ENCODE measurements around the gene RTKN2.

Gene RTKN2

DNA sequence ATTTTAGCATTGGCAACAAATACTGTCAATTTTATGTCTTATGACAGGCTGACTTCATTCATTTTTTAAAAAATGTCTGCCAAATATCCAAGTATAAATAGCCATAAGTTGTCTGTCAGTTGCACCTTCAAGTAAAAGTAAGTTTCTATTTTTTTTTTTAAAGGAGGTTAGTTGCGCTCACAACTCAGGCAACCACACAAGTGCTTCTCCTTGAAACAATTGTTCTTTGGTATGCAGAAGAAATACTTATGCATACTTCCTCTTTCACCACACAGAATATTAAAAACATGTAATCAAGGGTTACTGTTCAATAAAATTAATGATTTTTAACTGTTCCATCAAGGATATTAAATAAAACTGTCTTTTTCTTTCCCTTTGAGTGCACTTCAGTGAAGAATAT lies 97.9 kb downstream of the RTKN2 start:
- no peak for DNase-seq

DNA sequence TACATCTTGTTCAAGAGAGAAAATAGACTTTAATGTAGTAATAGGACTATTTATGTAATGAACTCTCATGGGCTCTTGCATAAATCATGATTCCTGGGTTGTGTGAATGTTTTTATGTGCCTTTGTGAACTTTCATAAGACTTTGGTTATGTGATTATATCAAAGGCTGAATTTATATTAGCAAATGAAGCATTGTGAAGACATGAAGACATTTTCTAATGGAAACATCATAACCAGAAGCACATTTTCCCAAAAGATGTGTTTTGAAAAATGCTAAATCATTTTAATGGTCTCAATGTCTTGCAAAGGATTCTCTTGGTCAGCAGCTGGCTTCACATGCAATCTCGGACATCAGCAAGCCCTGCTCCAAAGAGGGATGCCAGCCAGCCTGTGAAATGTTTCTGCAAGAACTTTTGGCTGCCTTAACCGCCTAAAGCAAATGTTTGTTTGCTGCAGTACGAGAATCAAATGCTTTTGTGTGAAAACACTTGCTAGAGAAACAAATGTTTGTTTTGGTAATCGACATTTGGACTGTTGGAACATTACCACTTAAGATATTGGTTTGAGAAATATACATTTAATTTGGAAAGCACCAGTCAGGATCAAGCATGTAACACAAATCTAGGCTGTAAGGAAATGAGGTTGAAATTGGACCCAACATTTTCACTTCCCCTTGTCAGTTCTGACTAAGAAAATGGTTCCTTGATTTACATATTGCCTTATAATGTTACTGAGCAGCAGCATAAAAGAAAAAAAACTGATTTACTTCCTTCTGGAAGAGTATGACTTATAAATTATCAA lies 102.1 kb downstream of the RTKN2 start:
- DNase-seq = no peak

DNA sequence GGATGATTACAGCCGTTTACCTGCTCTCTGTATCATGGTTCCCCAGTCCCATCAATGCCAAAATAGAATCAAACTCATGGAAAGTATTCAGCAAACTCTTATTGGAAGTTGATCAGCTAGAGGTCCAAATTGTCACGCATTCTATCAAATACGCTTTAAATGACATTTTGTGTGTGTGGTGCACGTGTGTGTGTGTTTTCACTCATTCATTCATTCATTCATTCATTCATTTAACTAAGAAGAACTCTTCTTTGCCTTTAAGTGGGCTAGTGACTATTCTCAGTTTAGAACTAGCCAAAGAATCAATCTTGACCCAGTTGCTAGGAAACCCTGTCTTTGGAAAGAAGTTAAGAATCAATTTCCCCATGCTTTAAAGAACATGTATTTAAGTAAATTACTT lies 102.8 kb downstream of the RTKN2 start:
- DNase-seq = no peak

DNA sequence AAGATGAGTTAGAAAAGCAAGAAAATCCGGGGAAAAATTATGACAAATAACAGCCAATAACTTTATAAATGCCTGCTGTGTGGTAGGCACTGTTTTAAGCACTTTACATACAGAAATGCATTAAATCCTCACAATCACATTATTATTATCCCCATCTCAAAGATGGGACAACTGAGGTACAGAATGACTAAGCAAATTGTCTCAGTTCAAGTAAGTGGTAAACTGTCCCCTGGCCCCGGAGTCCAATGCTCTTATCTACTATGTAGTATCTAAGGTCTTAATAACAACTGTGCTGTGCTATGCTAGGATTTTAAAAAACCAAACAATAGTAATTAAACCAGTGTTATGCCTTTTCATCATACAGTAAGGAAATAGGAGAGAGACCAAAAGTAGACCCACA lies 105.6 kb downstream of the RTKN2 start:
- DNase-seq = no peak

DNA sequence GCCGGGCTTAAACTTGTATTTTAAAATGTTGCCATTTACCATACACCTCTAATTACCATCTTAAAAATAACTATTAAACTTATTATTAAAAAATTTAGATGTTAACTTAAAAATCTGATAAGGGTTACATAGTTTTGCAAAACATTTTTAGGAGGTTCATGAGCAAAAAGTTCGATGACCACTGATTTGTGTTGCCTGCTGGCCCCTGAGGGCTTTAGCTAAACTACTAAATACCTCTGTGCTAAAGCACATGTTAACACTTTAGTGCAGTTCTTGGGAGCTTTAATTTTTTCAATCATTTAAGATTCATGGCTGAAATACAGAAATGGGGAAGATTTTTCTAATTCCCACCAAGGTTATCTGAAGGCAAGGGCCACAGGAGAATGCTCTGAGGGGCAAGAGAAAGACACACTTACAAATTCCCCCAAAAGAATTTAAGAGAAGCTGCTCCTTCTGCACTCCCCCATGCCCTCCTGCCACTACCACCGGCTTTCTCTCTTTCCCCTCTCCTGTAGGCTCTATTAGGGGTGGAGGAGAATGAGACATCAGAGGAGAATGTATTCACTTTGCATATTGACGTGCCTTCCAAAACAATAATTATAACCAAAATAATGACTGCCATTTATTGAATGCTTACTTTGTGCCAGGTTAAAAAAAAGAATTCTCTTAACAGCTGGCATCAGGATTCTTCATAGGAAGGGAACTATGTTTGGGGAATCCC lies 106.2 kb downstream of the RTKN2 start:
- DNase-seq = no peak

DNA sequence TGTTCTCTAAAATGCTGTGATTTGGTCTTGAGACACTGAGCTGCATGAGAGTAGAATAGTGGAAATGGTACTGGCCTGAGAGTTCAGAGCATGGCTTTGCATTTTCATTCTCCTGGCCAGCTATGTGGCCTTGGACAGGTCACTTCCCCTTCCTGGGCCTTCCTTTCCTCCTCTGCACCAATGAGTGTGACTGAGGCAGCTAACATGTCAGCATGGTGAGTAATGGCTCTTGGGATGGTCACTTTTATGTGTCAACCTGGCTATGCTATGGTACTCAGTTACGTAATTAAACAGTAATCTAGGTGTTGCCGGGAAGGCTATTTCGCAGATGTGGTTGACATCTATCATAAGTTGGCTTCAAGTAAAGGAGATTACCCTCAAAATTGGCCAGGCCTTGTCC lies 109.3 kb downstream of the RTKN2 start:
- DNase-seq = no peak

DNA sequence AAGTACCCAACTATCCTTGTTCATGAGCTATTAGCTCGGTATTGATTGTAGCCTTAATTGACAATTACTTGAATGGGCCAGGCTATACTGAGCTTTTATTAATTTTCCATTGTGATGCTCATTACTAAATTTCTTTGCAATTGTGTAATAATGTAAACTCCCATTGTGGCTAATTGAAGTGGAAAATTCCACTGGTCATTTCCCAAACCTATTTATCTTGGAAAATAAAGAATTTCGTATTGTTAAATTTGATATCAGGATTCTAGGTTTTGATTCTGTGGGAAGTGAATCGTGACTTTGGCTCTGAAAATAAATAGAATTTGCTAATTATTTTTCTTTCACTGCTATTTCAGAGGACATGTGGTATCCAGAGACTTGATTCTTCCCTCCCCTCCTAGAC lies 111.0 kb downstream of the RTKN2 start:
- no peak for DNase-seq

DNA sequence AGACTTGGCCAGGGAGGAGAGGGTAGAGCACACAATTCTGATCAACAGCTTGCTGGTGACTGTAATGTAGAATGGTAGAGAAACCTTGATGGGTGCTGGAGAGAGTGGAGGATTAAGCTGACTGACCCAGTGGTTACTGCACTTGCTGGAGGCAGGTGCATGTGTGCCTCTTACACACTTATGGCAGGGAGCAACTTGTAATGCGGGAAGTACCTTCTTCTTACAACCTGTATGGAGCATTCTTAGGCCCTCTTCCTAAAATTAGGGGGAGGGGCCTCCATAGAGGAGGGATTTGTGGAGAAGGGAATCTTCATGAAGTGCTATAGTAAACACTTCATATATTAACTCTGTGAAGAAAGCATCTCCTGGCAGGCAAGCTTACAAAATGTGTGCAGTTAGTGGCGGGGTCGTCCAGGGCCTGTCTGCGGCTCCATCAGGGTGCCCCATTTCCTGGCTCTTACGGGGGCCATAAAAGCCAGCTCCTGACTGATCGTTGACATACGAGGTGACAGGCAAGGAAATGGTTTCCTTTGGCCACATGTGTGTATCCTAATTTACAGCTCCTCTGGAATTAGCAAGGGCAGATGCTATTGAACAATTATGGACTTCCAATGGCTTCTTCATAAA lies 113.5 kb downstream of the RTKN2 start:
- no peak for DNase-seq

DNA sequence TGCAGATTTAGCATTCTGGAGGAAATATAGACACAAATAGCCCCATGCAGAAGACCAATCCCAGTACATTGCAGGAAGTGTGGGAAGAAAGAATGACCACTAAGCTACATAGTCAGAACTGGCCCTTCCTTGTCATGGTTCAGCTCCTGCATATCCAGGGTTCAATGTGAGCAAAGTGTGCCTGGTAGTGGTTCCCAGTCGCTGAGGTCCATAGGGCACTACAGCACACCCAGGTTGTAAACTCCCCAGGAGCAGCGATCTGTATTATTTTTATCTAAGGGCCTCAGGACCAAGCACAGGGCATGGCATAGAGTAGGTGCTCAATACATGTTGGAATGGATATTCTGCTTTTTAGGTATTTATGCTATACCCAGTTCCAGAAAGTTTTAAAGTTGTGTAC lies 114.4 kb downstream of the RTKN2 start:
- DNase-seq = no peak

DNA sequence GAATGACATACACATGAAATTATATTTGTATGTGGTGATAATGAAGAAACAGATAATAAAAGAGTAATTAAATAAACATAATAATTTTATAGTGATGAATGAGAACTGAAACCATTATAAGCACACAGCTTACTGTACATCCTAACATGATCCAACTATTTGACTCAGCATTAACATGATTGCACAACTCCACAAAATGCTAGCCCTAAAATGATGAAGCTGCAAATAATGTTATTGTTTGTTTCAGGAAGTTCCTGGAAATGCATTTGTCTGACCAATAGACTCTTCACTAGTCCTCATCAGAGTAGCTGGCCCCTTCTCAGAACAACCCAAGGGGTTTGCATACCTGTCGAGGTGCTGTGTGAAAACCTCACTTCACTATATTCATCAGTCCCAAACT lies 115.5 kb downstream of the RTKN2 start:
- no peak for DNase-seq

DNA sequence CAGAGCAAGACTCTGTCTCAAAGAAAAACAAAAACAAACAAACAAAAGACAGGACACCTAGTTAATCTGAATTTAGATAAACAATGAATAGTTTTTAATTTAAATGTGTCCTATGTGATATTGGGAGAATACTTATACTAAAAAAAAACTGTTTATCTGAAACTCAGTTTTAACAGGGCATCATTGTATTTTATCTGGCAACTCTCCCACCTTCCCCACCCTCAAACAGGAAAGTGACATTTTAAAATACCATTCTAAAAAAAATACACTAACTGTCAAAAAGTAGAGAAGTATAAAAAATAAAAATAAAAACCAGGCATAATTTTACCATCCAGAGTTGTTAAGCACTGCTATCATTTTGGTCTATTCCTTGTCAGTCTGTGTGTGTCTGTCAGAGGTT lies 119.0 kb downstream of the RTKN2 start:
- DNase-seq = no peak

DNA sequence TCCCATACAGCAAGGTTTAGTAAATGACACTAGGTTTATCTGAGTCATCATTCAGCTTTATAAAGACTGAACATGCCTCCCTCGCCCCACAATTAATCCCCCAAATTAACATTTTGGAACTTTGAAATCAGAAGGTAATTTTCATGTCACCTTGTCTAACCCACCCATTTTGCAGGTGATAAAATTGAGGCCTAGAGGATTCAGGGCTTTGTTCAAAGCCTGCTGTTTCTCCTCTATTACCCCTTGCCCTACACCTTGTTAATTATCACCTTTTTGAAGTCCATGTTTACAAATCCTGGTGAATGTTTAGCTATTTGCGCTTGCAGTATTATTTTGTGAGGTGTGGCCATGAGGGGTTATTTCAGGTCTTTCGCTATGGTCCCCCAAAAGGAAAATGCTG lies 120.5 kb downstream of the RTKN2 start:
- DNase-seq = no peak

DNA sequence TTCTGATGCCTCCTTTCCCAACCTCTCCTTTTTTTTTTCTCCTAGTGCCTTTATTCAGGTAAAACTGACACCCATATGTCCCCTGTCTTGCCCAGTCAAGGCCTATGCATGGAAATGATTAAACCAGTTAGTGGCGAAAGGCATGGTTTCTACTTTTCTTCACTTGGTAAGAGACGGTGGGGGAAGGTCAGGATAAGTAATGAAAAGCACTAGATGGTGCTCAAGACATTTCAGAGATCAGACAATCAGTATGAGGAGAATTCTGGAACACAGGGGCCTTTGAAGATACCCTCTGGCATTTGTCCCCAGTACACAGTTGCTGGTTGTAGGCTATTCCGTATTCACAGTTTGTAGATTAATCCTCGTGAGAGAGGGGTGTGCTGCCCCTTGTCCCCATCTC lies 121.2 kb downstream of the RTKN2 start:
- DNase-seq = no peak

DNA sequence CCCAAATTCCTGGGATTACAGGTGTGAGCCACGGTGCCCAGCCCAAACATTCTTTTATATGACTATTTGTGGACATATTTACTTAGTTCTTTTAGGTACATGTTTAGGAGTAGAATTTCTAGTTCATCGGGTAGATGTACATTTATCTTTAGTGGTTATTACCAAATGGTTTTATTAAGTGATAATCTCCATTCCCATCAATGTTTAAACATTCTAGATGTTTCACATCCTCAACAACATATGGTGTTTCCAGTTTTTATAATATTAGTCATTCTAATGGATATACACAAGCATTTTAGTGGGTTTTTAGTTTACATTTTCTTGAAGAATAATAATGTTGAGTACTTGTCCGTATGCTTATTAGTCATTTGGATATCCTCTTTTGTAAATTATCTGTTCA lies 131.7 kb downstream of the RTKN2 start:
- DNase-seq = no peak

DNA sequence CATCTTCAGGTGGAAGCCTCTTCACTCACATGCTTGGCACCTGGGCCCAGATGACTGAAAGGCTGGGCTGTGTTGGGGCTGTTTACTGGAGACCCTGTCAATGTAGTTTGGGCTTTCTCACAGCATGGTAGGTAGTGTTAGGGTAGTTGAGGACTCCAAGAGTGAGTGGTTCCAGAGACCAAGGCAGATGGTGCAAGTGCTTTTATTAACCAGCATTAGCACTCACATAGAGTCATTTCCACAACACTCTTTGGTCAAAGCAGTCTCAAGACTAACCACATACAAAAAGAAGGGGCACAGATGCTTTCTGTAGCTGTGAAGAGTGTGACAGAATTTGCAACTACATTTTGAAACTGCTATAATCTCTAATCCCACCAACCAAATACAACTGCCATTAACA lies 135.0 kb downstream of the RTKN2 start:
- no peak for DNase-seq

All from SHP77 (cell line).